NCI-H345 (cell line): Measurements from ENCODE around the gene CTNNA2.

Source experiments
- DNase-seq: peaks from one replicate; lab custom pipeline; 2025; lab: John Stamatoyannopoulos, UW

Gene CTNNA2

GRCh38 chr2:79713131-79713785 lies 200.4 kb downstream of the CTNNA2 start:
- no peak for DNase-seq

- DNase-seq, result no peak
These were observed 201.4 kb downstream of the CTNNA2 start for GRCh38 chr2:79714283-79714682.

GRCh38 chr2:79715338-79715737 lies 202.5 kb downstream of the CTNNA2 start:
- no peak for DNase-seq

GRCh38 chr2:79716266-79716665 lies 203.4 kb downstream of the CTNNA2 start:
- no peak for DNase-seq

GRCh38 chr2:79717364-79718007 lies 204.6 kb downstream of the CTNNA2 start:
- DNase-seq, result no peak

- no peak for DNase-seq
These were observed 208.2 kb downstream of the CTNNA2 start for GRCh38 chr2:79721061-79721460.

GRCh38 chr2:79721966-79722365 lies 209.1 kb downstream of the CTNNA2 start:
- no peak for DNase-seq

GRCh38 chr2:79723830-79724229 lies 211.0 kb downstream of the CTNNA2 start:
- DNase-seq, result no peak

GRCh38 chr2:79729532-79729931 lies 216.7 kb downstream of the CTNNA2 start:
- no peak for DNase-seq

GRCh38 chr2:79734518-79734917 lies 221.7 kb downstream of the CTNNA2 start:
- no peak for DNase-seq

- no peak for DNase-seq
These were observed 228.1 kb downstream of the CTNNA2 start for GRCh38 chr2:79740879-79741443.

GRCh38 chr2:79750321-79750720 lies 237.5 kb downstream of the CTNNA2 start:
- no peak for DNase-seq

GRCh38 chr2:79757526-79757925 lies 244.7 kb downstream of the CTNNA2 start:
- no peak for DNase-seq

- no peak for DNase-seq
These were observed 245.2 kb downstream of the CTNNA2 start for GRCh38 chr2:79758042-79758441.

GRCh38 chr2:79758749-79759282 lies 246.0 kb downstream of the CTNNA2 start:
- no peak for DNase-seq

GRCh38 chr2:79770926-79771325 lies 258.1 kb downstream of the CTNNA2 start:
- DNase-seq, result no peak

GRCh38 chr2:79771493-79771892 lies 258.6 kb downstream of the CTNNA2 start:
- no peak for DNase-seq

- DNase-seq, result no peak
These were observed 261.2 kb downstream of the CTNNA2 start for GRCh38 chr2:79774016-79774415.

GRCh38 chr2:79776461-79776860 lies 263.6 kb downstream of the CTNNA2 start:
- no peak for DNase-seq

- no peak for DNase-seq
These were observed 267.9 kb downstream of the CTNNA2 start for GRCh38 chr2:79780781-79781180.

GRCh38 chr2:79782576-79783452 lies 270.0 kb downstream of the CTNNA2 start:
- DNase-seq, result no peak

GRCh38 chr2:79788952-79789651 lies 276.3 kb downstream of the CTNNA2 start:
- no peak for DNase-seq
